ENCODE results near the gene TRAPPC1. TPM values are rescaled to one million over a fixed set of nuclear protein-coding genes. Genes with fewer than 3 reads are reported as not detected.
A peak's percentile ranks its signal among the peaks of the same experiment; 100 is the strongest.

Gene TRAPPC1
- total RNA-seq, 1 experiment from 2014 or later, result 99.7 TPM

- H3K36me3 Mint-ChIP-seq, result peaks cover 65% of the 10 kb centered on the region
- no peak overlapping the region for H3K4me3 Mint-ChIP-seq
- CTCF ChIA-PET, result interaction anchor here (1.0 to 1.5 kb wide), 4 partner anchors 24 to 50 kb away, joined by 3 to 6 read pairs (median 4); no protein-coding TSS in a partner anchor
- no peaks in the 10 kb centered on the region for H3K4me1 Mint-ChIP-seq
- no peak for DNase-seq (ENCODE audit: low spot score)
- H3K9me3 Mint-ChIP-seq, result no peaks in the 10 kb centered on the region
- no peak for TF ChIP-seq ATF1 (CRISPR knock-in tag; IDR thresholded peaks at IDR 0.05)
- no peak for ATAC-seq
- POLR2A ChIA-PET, result no interaction called here
- H3K27ac Mint-ChIP-seq, result no peak overlapping the region
- no peaks in the 10 kb centered on the region for H3K27me3 Mint-ChIP-seq (ENCODE audit: low read depth)
Observed at GRCh38 chr17:7940034-7940433, 8.3 kb upstream of the TRAPPC1 start.

- POLR2A ChIA-PET, result no interaction called here
- Mint-ChIP-seq H3K36me3 (peaks cover 38% of the 10 kb centered on the region), H3K27me3 (ENCODE audit: low read depth) (peaks cover 7% of the 10 kb centered on the region), H3K4me3 (no peak overlapping the region), H3K4me1 (peaks cover 19% of the 10 kb centered on the region), H3K9me3 (no peaks in the 10 kb centered on the region), H3K27ac (no peak overlapping the region)
- CTCF ChIA-PET, result interaction anchor here (0.6 to 0.7 kb wide), 2 partner anchors 105 to 139 kb away, joined by 3 to 4 read pairs; no protein-coding TSS in a partner anchor
- no peak for ATAC-seq
- TF ChIP-seq ZBTB21 (CRISPR knock-in tag; IDR thresholded peaks at IDR 0.05; ENCODE audit: borderline replicate concordance), result no peak
- TF ChIP-seq HMGXB4 (CRISPR knock-in tag; IDR thresholded peaks at IDR 0.05), result no peak
- no peak for TF ChIP-seq ZSCAN18 (CRISPR knock-in tag; IDR thresholded peaks at IDR 0.05)
- TF ChIP-seq SMAD4 (CRISPR knock-in tag; IDR thresholded peaks at IDR 0.05), result no peak
- no peak for TF ChIP-seq ARID4B (CRISPR knock-in tag; IDR thresholded peaks at IDR 0.05; ENCODE audit: borderline replicate concordance)
- no peak for DNase-seq (ENCODE audit: low spot score)
Observed at GRCh38 chr17:7935859-7936258, 4.1 kb upstream of the TRAPPC1 start.

GRCh38 chr17:7932949-7933348, 1.2 kb upstream of the TRAPPC1 start:
- TF ChIP-seq SOX15 (CRISPR knock-in tag; IDR thresholded peaks at IDR 0.05) (no peak), ZNF317 (CRISPR knock-in tag; IDR thresholded peaks at IDR 0.05; ENCODE audit: borderline replicate concordance, low read depth) (no peak), ZNF263 (CRISPR knock-in tag; IDR thresholded peaks at IDR 0.05; ENCODE audit: low read depth) (no peak), ZBTB43 (CRISPR knock-in tag; IDR thresholded peaks at IDR 0.05) (no peak), ZNF416 (CRISPR knock-in tag; IDR thresholded peaks at IDR 0.05) (no peak), CREB1 (CRISPR knock-in tag; IDR thresholded peaks at IDR 0.05) (no peak), ATF2 (CRISPR knock-in tag; IDR thresholded peaks at IDR 0.05; ENCODE audit: borderline replicate concordance, low read depth) (no peak), OVOL2 (CRISPR knock-in tag; IDR thresholded peaks at IDR 0.05; ENCODE audit: borderline replicate concordance) (no peak), TP53 (CRISPR knock-in tag; IDR thresholded peaks at IDR 0.05) (no peak), KAT7 (CRISPR knock-in tag; IDR thresholded peaks at IDR 0.05; ENCODE audit: borderline replicate concordance) (no peak), ZNF423 (CRISPR knock-in tag; IDR thresholded peaks at IDR 0.05) (no peak), NR3C1 (CRISPR knock-in tag; conservative IDR thresholded peaks at IDR 0.05; ENCODE audit: low read depth) (no peak), ZNF138 (CRISPR knock-in tag; conservative IDR thresholded peaks at IDR 0.05) (no peak)
- ATAC-seq, result no peak
- CTCF ChIA-PET, result interaction anchor here (0.7 to 4.8 kb wide), 22 partner anchors 10 to 177 kb away, joined by 3 to 82 read pairs (median 5); partner anchors contain the start of genes KDM6B and NAA38

More at GRCh38 chr17:7932949-7933348, 1.2 kb upstream of the TRAPPC1 start:
- no peak overlapping the region for H3K27ac Mint-ChIP-seq
- H3K4me1 Mint-ChIP-seq, result peaks cover 32% of the 10 kb centered on the region
- peak; percentile 26 for DNase-seq (ENCODE audit: low spot score)
- peaks cover 19% of the 10 kb centered on the region for H3K36me3 Mint-ChIP-seq
- H3K4me3 Mint-ChIP-seq, result peak overlapping the region; percentile 100
- H3K27me3 Mint-ChIP-seq (ENCODE audit: low read depth), result peaks cover 27% of the 10 kb centered on the region
- POLR2A ChIA-PET, result interaction anchor here (0.9 to 1.6 kb wide), 2 partner anchors 36 to 71 kb away, joined by 3 read pairs; no protein-coding TSS in a partner anchor
- no peaks in the 10 kb centered on the region for H3K9me3 Mint-ChIP-seq
